Endothelial cell of umbilical vein (primary cell): ENCODE data around the gene RAB3IL1. TPM values are rescaled to one million over a fixed set of nuclear protein-coding genes. Genes with fewer than 3 reads are reported as not detected.

Experiments
- BruUV-seq: library from RNA; stranded (reverse); fragments of 400-500 nt; replicated peaks from 2 replicates; lab custom pipeline; 2021; lab: Mats Ljungman, UMichigan
- CTCF ChIA-PET: fragments of 300-600, 350-600 bp; sonication (Branson Sonifier 250); formaldehyde crosslinking; loops from one replicate; lab custom pipeline; 2021; ENCODE audit warnings: antibody characterized with exemption, inconsistent platforms; lab: Charles Lee
- POLR2A ChIA-PET: fragments of 300-600, 350-600 bp; sonication (Branson Sonifier 250); formaldehyde crosslinking; loops from one replicate; lab custom pipeline; 2021; ENCODE audit warnings: antibody characterized with exemption, inconsistent platforms; lab: Charles Lee
- DNase-seq: peaks from one replicate; pipeline ENCODE4 v3.0.0-alpha.2; 2011; ENCODE audit warnings: low read depth, low spot score
- FAIRE-seq: peaks from 2 replicates; lab custom pipeline; 2011; peaks lifted over from hg19 to GRCh38; lab: Jason Lieb, UNC
- H2AFZ ChIP-seq: 2 replicates; pipeline ENCODE4 v1.6.0; 2012; ENCODE audit warnings: low read depth, low read length, control low read depth, inconsistent platforms
- H3K27ac ChIP-seq: 2 replicates; pipeline ENCODE4 v1.5.1; 2011; ENCODE audit warnings: low read depth, mild to moderate bottlenecking, control low read depth, low read length, moderate library complexity; ENCODE audit not compliant: insufficient read depth
- H3K27me3 ChIP-seq, 2 experiments: 2 replicates each; pipeline versions ENCODE4 v1.6.0 to v1.6.1; 2011; ENCODE audit warnings: low read length in 2 of 2, mixed read lengths in 1 of 2; ENCODE audit not compliant: control insufficient read depth in 2 of 2, insufficient read depth in 2 of 2
- H3K36me3 ChIP-seq, 2 experiments: 2 replicates in 1 of 2; 3 replicates in 1 of 2; pipeline ENCODE4 v1.5.1; 2011; ENCODE audit warnings: low read length in 2 of 2, mild to moderate bottlenecking in 1 of 2, moderate library complexity in 1 of 2; ENCODE audit not compliant: control insufficient read depth in 2 of 2, insufficient read depth in 2 of 2; ENCODE audit errors: extremely low read depth in 1 of 2
- H3K4me1 ChIP-seq: 3 replicates; pipeline ENCODE4 v1.5.1; 2011; ENCODE audit warnings: mild to moderate bottlenecking, low read length; ENCODE audit not compliant: control insufficient read depth, insufficient read depth; ENCODE audit errors: extremely low read depth
- H3K4me2 ChIP-seq: 2 replicates; pipeline ENCODE4 v1.6.1; 2011; ENCODE audit warnings: low read length, control low read depth, mixed read lengths; ENCODE audit not compliant: insufficient read depth
- H3K4me3 ChIP-seq, 3 experiments: fragments of 200-600 bp in 1 of 3; sonication (generic), shearing (Covaris generic) in 1 of 3; replicated peaks in 1 of 3; 2 replicates each; pipeline ENCODE4 v1.5.1; 2011 to 2016; ENCODE audit warnings: control low read depth in 3 of 3, low read length in 3 of 3, mild to moderate bottlenecking in 2 of 3, inconsistent platforms in 1 of 3, low read depth in 1 of 3, moderate library complexity in 1 of 3; ENCODE audit not compliant: insufficient read depth in 1 of 3
- H3K79me2 ChIP-seq: 2 replicates; pipeline ENCODE4 v1.6.0; 2012; ENCODE audit warnings: low read length, inconsistent platforms; ENCODE audit not compliant: control insufficient read depth, insufficient read depth
- H3K9ac ChIP-seq: replicated peaks from 2 replicates; pipeline ENCODE3; 2011; ENCODE audit warnings: low read length, control low read depth; ENCODE audit not compliant: insufficient read depth; ENCODE audit errors: extremely low read depth
- H3K9me1 ChIP-seq: replicated peaks from 3 replicates; pipeline ENCODE4 v1.6.0; 2011; ENCODE audit warnings: mild to moderate bottlenecking, low read length; ENCODE audit not compliant: control insufficient read depth, insufficient read depth; ENCODE audit errors: extremely low read depth
- H3K9me3 ChIP-seq: replicated peaks from 2 replicates; pipeline ENCODE4 v1.5.1; 2012; ENCODE audit warnings: low read length, inconsistent platforms; ENCODE audit not compliant: control insufficient read depth, insufficient read depth
- H4K20me1 ChIP-seq: replicated peaks from 2 replicates; pipeline ENCODE3; 2011; ENCODE audit warnings: mild to moderate bottlenecking, low read length; ENCODE audit not compliant: control insufficient read depth, insufficient read depth; ENCODE audit errors: extremely low read depth
- CTCF ChIP-seq, 2 donors: IDR thresholded peaks; 1 replicate in 1 of 2; 2 replicates in 1 of 2; pipeline ENCODE4 v1.5.1; 2011; ENCODE audit warnings: low read length in 2 of 2, mild to moderate bottlenecking in 2 of 2, moderate library complexity in 2 of 2, control low read depth in 1 of 2, inconsistent platforms in 1 of 2, low read depth in 1 of 2; ENCODE audit not compliant: insufficient read depth in 1 of 2; ENCODE audit errors: extremely low read depth in 1 of 2
- EZH2 ChIP-seq: IDR thresholded peaks from 2 replicates; pipeline ENCODE4 v1.6.1; 2012; ENCODE audit warnings: borderline replicate concordance, low read depth, mild to moderate bottlenecking, moderate library complexity, low read length, inconsistent platforms; ENCODE audit not compliant: severe bottlenecking
- FOS ChIP-seq: IDR thresholded peaks from 2 replicates; pipeline ENCODE4 v1.6.1; 2011; ENCODE audit warnings: mild to moderate bottlenecking, low read length, moderate library complexity, borderline replicate concordance; ENCODE audit not compliant: insufficient read depth
- GATA2 ChIP-seq: IDR thresholded peaks from 2 replicates; pipeline ENCODE4 v1.7.0; 2011; ENCODE audit warnings: low read depth, mild to moderate bottlenecking, moderate library complexity, mixed read lengths, low read length; ENCODE audit not compliant: insufficient read length, insufficient read depth
- JUN ChIP-seq: IDR thresholded peaks from 2 replicates; pipeline ENCODE4 v1.6.1; 2011; ENCODE audit warnings: borderline replicate concordance, low read depth; ENCODE audit not compliant: insufficient read length, insufficient read depth
- MAX ChIP-seq: IDR thresholded peaks from 2 replicates; pipeline ENCODE4 v1.6.1; 2011; ENCODE audit not compliant: insufficient read depth, insufficient read length
- MYC ChIP-seq: IDR thresholded peaks from one replicate; pipeline ENCODE4 v1.6.1; 2011; ENCODE audit warnings: mild to moderate bottlenecking, low read depth, low read length
- POLR2A ChIP-seq: IDR thresholded peaks from 2 replicates; pipeline ENCODE4 v1.6.1; 2012; ENCODE audit warnings: low read depth, mild to moderate bottlenecking, control low read depth, low read length
- POLR2AphosphoS5 ChIP-seq: IDR thresholded peaks from 2 replicates; pipeline ENCODE4 v1.6.1; 2012; ENCODE audit warnings: low read depth, mild to moderate bottlenecking, control low read depth, low read length, moderate library complexity; ENCODE audit not compliant: insufficient read depth
- dilution Hi-C: fragments of 300-500 bp; cut with MboI; formaldehyde crosslinking; loops from one replicate; pipeline ENCODE4 v1.15.0; 2019; ENCODE audit warnings: low sequenced_read_pairs; ENCODE audit not compliant: extremely low pct_ligation_motif_present
- intact Hi-C: fragments of 100-400 bp; cut with micrococcal nuclease; formaldehyde crosslinking; loops from one replicate; pipeline ENCODE4 v1.10.0; 2022
- polyA plus RNA-seq, 4 experiments: library from polyadenylated mRNA; depleted of rRNA in 3 of 4; stranded (reverse) in 3 of 4; unstranded in 1 of 4; fragments of >200 nt; gene quantifications; 2 replicates each; pipeline versions ENCODE4 v1.2.1 to v1.2.3, GENCODE V29; 2011 to 2012; ENCODE audit warnings: missing spikeins in 1 of 4
- total RNA-seq: library from RNA; stranded (reverse); gene quantifications from 2 replicates; pipeline ENCODE4 v1.2.3, GENCODE V29; 2021

RAB3IL1 gene
- total and polyA plus RNA-seq, 2 donors (not counting 3 experiments of a cell fraction or from before 2014, with no cell fraction given), result 1.8 to 3.6 TPM

- FAIRE-seq (peak; percentile 18), DNase-seq (peak; percentile 10)
- Histone ChIP-seq H4K20me1 (no peaks in the 10 kb centered on the region), H3K9ac (no peak overlapping the region), H3K9me3 (no peaks in the 10 kb centered on the region), H3K79me2 (peaks cover 26% of the 10 kb centered on the region), H3K4me2 (no peak overlapping the region), H3K36me3 (peaks cover 15% of the 10 kb centered on the region in 2 experiments), H3K4me3 (no peak overlapping the region), H2AFZ (no peak overlapping the region), H3K27ac (no peak overlapping the region), H3K27me3 (no peaks in the 10 kb centered on the region), H3K4me1 (peaks cover 24% of the 10 kb centered on the region), H3K9me1 (no peaks in the 10 kb centered on the region)
- dilution Hi-C loops, result no loop called here
- ChIA-PET CTCF (interaction anchor here (1.3 to 11.1 kb wide), 8 partner anchors 10 to 146 kb away, joined by 3 to 147 read pairs (median 9); partner anchors contain the start of gene BEST1), POLR2A (interaction anchor here (0.7 to 1.8 kb wide), 4 partner anchors 16 to 165 kb away, joined by 3 to 8 read pairs (median 4); no protein-coding TSS in a partner anchor)
- intact Hi-C loops, result no loop called here
- BruUV-seq, result no TSS peak
- TF ChIP-seq FOS, result no peak
- TF ChIP-seq POLR2AphosphoS5, result no peak
- no peak for TF ChIP-seq CTCF (IDR thresholded peaks at IDR 0.05; ENCODE audit: extremely low read depth in 1 of 2, insufficient read depth in 1 of 2, low read depth in 1 of 2, low read length in 2 of 2)
- TF ChIP-seq EZH2, result no peak
- no peak for TF ChIP-seq POLR2A
- TF ChIP-seq GATA2, result no peak
- TF ChIP-seq MYC, result no peak
- no peak for TF ChIP-seq JUN
- no peak for TF ChIP-seq MAX
Observed at GRCh38 chr11:61962213-61963015, 45.0 kb upstream of the RAB3IL1 start.
